Measurements from ENCODE around the gene MYL11.
"Not testable (repeated sequence)": the region's sequence is repeated elsewhere in the genome, so short reads cannot be mapped to it uniquely, and the experiment has no call there.

The MYL11 gene

DNA sequence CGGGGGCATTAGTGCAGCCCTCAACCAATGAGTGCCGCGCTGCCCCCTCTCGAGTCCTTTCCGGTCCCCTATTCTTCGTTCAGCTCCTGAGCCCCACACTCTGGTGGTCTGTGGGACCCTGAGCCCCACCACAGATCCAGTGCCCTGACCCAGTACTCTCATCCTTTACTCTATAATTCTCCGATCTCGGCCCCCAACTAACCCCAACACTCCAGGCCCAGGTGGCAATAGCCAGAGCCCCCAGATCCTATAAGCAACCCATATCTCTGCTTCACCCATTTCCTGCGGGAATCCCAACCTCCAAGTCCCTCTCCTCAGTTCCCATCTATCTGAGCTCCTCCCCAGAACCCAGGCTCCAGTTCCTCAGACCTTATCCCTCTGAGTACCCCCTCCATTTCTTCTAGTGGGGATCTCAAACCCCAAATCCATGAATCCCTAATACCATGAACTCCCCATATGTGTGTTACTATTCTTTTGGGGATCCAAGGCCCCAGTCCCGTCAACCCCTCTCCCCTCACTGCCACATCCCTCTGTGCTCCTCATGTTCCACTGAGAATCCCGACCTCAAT is 3.3 kb upstream of the MYL11 start:
- DNase-seq = no peak

DNA sequence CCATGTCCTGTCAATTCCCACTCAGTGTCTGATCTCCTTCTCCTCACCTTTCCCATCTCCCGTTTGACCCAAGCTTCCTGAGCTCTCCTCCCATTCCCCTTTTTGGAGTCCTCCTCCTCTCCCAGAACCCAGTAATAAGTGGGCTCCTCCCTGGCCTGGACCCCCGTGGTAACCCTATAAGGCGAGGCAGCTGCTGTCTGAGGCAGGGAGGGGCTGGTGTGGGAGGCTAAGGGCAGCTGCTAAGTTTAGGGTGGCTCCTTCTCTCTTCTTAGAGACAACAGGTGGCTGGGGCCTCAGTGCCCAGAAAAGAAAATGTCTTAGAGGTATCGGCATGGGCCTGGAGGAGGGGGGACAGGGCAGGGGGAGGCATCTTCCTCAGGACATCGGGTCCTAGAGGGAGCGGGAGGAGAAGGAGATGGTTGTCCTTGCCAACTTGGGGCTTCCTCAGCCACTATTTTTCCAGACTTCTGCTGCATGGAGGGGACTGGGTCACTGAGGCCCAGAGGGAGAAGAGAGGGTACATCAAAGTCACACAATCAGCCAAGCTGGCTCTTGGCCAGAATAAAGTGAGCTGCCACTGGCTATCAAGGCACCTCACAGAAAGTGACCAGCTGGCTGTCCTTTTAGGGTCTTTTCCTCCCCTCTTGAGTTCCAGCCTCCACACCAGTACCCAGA is 2.4 kb upstream of the MYL11 start:
- DNase-seq = peak; percentile 23

DNA sequence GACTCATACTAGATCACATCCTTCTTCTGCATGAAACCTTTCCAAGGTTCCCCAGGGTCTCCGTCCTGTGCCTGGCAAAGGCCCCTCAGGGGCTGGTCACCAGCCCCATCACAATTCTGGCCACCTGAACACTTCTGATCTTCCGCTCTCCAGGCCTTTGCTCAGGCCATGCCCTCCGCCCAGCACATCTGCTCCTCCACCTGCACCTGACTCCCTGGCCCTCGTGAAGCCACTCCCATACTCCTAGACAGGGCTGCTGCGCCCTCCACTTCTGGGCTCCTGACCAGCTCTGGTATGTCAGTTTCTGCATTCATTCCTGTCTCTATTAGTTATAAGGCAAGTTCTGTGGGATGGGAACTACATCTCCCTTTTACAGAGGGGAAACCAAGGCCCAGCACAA is 1.9 kb upstream of the MYL11 start:
- DNase-seq = no peak

DNA sequence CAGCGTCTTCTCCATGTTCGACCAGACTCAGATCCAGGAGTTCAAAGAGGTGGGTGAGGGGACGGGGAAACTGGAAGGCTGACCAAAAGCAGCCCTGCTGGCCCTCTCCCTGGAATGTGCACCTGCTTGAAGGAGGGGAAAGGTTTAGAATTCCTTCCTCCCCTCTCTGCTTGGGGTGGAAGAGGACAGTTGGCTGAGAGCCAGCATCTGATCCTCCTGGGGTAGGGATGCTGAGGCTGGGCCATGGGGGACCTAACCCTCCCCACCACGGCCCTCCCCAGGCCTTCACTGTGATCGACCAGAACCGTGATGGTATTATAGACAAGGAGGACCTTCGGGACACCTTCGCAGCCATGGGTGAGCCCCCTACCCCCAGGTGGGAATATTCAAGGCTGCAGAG is 1.3 kb downstream of the MYL11 start:
- no peak for DNase-seq

DNA sequence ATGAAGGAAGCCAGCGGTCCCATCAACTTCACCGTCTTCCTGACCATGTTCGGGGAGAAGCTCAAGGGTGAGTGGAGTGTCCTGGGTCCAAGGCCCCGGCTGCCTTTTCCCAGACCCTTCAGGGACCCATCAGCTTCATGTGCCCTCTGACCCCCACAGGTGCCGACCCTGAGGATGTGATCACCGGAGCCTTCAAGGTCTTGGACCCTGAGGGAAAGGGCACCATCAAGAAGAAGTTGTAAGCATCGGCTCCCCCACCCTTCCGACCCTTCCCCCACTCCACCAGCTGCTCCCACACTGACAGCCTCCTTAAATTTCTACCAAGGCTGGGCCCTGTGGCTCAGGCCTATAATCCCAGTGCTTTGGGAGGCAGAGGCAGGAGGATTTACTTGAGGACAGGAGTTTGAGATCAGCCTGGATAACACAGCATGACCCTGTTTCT is 1.9 kb downstream of the MYL11 start:
- DNase-seq = peak; percentile 10

DNA sequence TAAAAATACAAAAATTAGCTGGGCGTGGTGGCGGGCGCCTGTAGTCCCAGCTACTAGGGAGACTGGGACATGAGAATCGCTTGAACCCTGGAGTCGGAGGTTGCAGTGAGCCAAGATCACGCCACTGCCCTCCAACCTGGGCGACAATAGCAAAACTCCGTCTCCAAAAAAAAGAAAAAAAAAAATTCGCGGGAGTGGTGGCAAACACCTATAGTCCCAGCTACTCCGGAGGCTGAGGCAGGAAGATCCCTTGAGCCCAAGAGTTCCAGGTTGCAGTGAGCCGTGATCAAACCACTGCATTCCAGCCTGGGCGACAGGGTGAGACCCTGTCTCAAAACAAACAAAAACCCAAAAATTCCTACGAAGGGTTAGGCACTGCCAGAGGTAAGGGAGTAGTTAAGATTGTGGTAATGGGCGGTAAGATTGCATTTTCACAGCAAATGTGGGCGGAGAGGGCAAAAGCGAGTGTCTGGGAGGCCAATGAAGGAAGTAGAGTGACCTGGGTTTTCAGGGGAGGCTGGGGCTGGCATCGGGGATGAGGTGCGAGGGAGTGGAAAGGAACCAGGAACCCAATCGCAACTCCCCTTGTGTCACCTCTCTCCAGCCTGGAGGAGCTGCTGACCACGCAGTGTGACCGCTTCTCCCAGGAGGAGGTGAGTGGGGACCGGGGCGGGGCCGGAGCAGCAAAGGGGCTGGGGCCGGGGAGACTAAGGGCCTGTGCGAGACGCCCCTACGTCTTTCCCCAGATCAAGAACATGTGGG is 2.6 kb downstream of the MYL11 start:
- DNase-seq = no peak

DNA sequence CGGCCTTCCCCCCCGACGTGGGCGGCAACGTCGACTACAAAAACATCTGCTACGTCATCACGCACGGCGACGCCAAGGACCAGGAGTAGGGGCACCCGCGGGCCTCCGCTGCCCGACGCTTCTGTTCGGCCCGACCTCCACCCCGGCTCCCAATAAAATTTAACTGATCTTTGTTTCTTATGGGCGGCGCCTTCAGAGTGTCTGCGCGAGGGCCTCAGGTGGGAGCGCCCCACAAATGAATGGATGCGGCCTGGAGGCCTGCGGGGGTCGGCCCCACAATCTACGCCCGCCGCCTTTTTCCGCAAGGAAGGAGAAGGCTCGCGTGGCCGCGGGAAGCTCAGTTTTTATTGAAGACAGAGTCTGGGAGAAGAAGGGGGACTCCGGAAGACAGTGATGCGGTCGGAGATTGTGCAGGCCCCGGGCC is 3.2 kb downstream of the MYL11 start:
- peak; percentile 97 for DNase-seq

DNA sequence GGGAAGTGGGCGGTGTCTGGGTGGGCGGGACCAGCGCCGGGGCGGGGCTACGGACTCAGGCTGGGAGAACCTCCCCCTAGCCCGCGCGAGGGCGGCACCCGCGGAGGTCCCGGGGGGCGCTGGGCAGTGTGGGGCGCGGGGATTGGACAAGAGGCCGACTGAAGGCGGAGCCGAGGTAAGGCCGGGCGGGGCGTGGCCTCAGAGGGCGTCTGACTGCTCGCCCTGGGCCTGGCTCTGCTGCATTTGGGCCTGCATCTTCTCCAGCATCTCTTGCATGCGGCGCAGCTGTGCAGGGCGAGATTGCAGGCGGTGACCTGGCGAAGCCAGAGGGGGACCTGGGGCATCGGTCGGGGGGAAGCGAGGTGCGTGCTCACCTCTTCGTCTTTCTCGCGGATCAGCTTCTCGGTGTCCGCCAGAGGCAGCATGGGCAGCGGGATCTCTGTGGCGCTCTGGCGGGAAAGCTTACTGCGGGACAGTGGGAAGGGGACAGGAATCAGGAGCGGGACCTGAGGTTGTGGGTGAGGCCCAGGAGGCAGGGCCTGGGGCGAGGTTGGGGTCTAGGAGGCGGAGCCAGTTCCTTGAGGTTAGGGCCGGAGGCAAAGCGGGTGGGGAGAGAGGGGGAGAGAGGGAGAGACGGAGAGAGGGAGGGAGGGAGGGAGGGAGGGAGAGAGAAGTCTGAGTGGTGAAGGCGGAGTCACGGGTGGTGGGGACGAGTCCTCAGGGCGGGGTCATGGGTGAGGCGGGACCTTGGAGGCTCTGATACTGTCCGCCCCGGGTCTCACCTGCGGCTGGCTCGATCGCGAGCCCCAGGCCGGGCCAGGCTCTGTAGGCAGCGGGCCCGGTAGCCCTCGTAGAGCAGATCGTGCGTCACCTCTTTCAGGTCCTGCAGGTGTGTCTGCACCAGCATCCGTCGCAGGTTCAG is 3.9 kb downstream of the MYL11 start:
- peak; percentile 99 for DNase-seq

DNA sequence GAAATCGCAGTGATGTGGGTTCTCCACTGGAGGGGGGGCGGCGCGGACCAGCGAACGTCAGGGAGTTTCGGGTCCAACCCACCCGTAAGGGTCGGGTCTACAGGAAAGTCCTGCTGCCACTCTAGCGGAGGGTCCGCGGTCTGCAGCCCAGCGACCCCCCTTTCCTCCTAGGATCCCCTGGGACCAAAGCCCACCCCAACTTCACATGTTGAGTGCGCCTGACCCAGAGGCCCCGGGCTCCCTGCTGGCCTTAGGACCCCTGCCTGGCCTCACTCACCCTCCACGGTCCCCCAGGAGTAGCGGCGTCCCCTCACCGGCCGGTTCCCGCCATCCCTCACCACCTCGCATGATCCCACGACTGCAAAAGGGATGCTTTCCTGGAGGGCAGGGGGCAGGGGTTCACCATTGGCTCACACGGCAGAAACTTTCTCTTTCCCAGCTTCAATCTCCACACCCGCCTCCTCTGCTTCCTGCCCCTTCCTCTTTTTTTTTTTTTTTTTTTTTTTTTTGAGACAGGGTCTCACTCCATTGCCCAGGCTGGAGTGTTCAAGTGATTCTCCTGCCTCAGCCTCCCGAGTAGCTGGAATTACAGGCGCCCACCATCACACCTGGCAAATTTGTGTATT is 4.7 kb downstream of the MYL11 start:
- no peak for DNase-seq

DNA sequence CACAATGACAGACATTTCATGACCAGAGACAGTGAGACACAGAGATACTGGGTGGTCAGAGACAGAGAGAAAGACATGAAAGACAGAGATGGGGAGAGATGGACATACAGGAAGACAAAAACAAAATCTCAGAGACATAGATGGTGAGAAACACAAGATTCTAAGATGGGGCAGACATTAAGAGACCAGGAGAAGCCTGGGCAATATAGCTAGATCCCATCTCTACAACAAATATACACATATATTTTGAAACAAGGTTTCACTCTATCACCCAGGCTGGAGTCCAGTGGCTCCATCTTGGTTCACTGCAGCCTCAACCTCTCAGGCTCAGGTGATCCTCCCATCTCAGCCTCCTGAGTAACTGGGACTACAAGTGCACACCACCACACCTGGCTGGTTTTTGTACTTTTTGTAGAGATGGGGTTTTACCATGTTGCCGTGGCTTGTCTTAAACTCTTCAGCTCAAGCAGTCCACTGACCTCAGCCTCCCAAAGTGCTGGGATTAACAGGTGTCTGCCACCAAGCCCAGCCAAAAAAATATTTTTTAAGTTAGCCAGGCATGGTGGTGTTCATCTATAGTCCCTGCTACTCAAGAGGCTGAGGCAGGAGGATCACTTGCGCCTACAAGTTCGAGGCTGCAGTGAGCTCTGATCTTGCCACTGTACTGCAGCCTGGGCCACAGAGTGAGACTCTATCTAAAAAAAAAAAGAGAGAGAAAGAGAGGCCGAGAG is 5.6 kb downstream of the MYL11 start:
- DNase-seq = no peak

DNA sequence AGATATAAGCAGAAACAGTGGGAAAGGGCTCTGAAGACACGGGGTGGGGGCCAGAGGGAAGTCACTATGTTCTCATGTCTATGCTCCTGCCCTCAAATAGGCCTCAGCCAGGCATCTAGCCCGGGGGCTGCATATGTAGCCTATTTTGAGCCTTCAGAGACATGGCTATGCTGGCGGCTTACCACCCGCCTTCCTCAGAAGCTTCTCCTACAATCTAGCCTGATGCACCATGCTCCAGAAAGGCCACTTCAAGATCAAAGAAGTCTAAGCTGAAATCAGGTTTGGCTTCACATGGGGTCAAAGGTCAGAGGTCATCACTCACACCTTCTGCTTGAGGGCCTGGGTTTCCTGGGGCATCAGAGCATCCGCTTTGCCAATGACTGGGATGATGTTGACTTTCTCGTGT is 6.2 kb downstream of the MYL11 start:
- peak; percentile 19 for DNase-seq

DNA sequence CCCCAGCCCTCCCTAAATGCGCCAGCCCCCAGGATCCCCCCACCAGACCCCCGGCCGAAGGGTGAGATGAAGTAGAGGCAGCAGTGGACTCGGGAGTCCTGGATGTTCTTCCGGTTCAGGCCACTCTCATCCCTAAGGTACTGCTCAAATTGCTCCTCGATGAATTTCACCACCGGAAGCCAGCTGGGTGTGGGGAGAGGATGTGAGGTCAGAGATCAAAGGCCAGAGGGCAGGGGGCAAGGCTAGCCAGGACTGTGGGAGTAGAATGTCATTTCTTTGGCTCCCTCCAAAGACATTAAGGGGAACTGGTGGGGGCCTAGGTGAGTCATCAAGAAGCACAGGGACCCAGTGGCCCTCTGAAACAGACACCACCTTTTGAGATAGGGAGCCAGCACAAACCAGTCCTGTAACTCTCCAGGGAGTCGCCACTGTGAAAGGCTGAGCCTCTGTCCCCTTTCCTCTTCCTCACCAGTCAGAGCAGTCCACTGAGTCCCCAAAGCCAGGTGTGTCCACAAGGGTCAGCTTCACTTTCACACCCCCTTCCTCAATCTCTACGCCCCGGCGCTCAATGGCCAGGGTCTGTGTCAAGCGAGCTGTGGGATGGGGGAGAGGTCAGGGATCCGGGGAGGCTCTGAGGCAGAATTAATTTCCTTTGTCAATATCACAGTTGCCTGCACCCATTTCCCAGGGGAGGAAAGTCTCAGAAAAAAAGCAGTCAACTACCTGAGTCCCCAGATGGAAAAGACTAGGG is 6.9 kb downstream of the MYL11 start:
- peak; percentile 12 for DNase-seq

DNA sequence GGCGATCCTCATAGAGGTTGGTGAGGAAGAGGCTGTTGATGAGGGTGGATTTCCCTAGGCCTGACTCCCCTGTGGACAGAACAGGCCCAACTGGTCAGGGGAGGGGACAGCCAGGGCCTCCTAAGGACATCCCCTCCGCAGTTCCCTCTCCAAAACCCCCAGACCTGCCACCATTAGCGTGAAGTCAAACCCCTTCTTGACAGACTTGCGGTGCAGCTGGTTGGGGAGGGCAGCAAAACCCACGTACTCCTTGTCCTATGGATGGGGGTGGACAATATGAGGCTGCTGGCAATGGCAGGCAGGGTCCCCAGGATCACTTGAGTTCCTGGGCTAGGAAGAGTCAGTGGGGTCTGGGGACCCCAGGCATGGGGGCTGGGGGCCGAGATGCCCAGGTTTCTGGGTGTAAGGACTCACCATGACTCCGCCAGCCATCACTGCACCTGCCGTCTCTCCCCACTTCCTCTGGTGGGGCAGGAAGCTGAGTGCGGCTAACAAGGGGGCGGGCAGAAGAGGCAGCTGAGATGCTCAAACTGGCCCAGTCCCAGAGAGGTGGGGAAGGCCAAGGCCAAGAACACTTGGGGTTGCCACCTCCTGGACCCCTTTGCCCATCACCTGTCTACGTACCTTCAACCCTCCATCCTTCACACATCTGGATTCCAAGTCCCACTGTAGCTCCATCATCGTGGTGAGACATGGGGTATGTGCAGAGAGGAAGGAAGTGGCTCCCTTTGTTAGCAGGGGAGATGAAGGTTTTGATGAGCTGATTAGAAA is 7.7 kb downstream of the MYL11 start, which contains the start of gene SEPTIN1:
TSS of gene SEPTIN1 (minus strand) at position 451 of the 771 bp plus-strand sequence. CDS start at position 432, 19 bp downstream.
- DNase-seq = no peak

DNA sequence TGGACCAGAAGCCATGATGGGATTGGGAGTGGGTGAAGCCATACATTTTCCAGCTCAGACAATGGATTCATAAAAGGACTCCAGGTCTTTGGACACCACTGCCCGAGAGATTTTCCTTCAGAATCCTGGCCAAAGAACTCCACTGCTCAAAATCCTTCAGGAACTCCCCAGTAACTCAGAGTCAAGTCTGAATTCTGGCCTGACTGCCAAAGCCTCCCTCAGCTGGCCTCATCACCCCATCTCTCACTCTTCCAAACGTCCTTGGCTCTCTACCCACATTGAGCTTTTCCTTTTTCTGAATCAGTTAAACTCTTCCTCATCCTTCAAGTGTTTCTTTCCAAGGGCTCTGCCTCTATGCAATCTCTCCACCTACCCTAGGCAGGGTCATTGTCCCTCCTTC is 8.9 kb downstream of the MYL11 start:
- no peak for DNase-seq

DNA sequence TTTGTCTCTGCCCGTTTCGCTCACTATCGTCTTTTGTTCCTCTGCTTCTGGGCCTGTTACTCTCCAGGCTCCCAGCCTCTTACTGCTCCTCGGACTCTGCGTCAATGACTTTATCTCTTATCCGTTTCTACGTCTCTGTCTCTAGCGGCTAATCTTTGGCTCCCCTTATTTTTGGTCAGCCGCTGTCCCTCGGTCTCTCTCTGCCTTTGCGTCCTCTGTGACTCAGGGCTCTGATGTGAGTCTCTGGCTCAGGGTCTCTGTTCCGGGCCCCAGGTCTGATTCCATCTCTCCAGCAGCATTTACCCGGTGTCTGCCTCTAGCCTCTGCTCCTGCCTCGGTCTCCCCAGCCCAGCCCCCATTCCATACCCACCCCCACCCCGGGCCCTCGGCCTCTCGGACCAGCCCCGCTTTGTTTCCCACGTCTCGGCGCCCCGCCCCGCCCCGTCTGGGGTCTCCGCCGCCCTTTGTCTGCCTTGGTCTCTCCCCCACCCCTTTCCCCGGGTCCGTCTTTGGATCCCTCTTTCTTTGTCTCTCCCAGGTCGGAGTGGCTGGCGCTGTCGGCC is 20.1 kb downstream of the MYL11 start:
- peak; percentile 87 for DNase-seq

DNA sequence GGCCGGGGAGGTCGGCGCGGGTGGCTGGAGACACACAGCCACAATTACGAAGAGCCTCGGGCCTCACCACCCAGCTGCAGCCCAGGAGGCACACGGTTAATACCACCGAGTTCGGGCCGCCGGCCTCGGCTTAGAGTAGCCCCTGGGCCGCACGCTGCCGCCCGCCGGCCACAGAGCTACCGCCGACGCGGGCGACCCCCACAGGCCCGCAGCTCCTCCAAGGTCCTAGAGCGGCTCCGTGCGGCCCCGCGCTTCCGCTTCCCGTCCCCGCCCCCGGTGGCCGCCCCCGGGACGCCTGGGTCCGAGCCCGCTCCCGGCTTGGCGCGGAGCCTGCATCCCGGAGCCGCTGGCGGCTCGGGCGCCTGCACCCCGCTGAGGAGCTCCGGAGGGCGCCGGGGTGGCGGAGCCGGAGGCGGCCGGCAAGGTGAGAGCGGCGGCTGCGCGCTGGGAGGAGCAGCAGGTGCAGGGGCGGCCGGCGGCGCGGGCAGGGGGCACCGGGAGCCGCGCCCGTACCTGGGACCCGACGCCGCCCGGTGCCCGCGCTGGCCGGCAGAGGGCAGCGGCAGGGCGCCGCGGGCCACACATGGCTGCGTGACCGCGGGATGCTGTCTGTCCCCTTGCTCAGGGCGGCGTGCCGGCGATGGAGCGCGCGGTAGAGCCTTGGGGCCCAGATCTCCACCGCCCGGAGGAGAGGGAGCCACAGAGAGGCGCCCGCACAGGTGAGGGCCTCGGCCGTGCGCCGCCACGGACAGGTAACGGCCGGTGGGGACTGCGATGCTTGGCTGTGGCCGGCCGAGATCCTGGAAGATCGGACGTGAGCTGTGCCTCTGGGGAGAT is 20.8 kb downstream of the MYL11 start, which contains the start of gene ZNF48:
TSS of gene ZNF48 (plus strand) at position 266 of the 837 bp plus-strand sequence. CDS start at position 641, 375 bp downstream.
- DNase-seq = peak; percentile 96

DNA sequence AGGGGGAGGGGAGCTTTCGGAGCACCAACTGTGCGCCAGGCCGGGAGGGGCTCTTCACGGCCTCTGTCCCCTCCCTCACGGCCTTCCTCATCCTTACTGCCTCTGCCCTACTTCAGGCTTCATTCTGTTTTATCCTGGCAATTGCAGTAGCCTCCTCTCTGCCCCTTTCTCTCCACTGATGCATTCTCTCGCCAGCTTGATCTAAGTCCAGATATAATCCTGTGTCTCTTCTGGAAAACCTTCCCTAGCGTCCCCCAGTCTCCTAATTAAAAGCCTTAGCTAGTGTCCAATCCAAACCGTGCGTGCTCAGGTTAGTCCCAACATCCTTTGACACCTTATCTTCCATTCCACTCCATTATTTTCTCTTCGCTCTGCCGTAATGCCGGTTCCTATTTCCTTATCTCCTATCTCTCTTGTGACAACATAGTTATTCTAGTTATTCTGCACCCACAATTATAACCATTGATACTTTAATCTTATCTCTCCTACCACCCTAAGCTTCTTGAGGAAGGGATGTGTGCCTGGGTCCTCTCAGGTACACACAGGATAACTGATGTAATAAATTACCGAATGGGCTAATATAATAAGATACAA is 21.5 kb downstream of the MYL11 start:
- peak; percentile 69 for DNase-seq

DNA sequence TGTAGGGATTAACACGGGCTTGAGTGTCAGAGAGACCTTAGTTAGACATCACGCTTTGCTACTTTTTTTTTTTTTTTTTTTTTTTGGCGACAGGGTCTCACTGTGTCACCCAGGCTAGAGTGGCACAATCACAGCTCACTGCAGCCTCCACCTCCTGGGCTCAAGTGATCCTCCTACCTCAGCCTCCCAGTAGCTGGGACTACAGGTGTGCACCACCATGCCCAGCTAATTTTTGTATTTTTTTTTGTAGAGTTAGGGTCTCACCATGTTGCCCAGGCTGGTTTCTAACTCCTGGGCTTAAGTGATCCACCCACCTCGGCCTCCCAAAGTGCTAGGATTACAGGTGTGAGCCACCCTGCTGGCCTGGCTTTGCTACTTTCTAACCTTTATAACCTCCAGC is 22.0 kb downstream of the MYL11 start:
- DNase-seq = not testable (repeated sequence)
